NB4 (cell line): ENCODE data around the gene CARD19.

ENCODE experiments used
- MYC ChIP-seq: IDR thresholded peaks from 2 replicates; pipeline ENCODE4 v1.6.1; 2011; ENCODE audit warnings: low read depth, low read length
- POLR2A ChIP-seq: IDR thresholded peaks from 2 replicates; pipeline ENCODE4 v1.6.1; 2011; ENCODE audit warnings: mild to moderate bottlenecking; ENCODE audit not compliant: insufficient read length; ENCODE audit errors: extremely low read depth
- TF ChIP-seq, protein P1 (sequence below): IDR thresholded peaks from one replicate; pipeline ENCODE4 v1.5.1; 2012; ENCODE audit warnings: low read depth, low read length
- TF ChIP-seq, protein P2 (sequence below): IDR thresholded peaks from 2 replicates; pipeline ENCODE4 v1.6.1; 2011; ENCODE audit warnings: low read depth, low read length

DNA sequence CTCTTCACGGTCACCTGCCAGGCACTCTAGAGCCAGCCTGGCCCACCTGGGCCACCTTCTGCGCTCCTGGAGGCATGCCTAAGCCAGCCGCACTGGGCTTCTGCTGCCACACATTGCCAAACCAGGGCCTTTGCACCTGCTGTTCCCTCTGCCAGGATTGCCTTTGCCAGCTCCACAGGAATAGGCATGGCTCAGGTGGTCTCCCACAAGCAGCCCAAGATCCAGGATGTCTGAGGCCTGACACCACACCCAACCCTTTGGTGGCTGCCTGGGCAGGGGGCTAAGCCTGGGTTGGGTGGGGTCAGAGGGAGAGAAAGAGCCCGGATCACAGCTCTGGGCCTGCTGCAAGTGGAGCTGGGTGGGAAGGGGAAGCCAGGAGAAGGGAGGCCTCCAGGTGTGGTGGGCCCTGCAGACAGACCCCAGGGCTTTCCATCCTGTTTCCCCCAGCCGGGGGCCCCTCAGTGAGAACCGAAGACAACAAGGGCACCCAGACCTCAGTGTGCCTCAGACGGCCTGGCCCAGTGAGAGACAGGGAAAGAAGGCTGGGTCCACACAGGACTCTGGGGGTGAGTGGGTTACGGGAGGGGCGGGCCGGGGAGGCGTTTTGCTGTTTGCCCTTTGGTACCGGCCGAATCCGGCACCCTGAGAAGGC lies 38.2 kb upstream of the CARD19 start:
- TF ChIP-seq, protein P1, sequence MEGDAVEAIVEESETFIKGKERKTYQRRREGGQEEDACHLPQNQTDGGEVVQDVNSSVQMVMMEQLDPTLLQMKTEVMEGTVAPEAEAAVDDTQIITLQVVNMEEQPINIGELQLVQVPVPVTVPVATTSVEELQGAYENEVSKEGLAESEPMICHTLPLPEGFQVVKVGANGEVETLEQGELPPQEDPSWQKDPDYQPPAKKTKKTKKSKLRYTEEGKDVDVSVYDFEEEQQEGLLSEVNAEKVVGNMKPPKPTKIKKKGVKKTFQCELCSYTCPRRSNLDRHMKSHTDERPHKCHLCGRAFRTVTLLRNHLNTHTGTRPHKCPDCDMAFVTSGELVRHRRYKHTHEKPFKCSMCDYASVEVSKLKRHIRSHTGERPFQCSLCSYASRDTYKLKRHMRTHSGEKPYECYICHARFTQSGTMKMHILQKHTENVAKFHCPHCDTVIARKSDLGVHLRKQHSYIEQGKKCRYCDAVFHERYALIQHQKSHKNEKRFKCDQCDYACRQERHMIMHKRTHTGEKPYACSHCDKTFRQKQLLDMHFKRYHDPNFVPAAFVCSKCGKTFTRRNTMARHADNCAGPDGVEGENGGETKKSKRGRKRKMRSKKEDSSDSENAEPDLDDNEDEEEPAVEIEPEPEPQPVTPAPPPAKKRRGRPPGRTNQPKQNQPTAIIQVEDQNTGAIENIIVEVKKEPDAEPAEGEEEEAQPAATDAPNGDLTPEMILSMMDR, result no peak
- no peak for TF ChIP-seq POLR2A
- no peak for TF ChIP-seq MYC
- TF ChIP-seq, protein P2, sequence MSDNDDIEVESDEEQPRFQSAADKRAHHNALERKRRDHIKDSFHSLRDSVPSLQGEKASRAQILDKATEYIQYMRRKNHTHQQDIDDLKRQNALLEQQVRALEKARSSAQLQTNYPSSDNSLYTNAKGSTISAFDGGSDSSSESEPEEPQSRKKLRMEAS, result no peak
